GM18519 (cell line): ENCODE results near the gene SYTL3.
"Not testable (repeated sequence)": the region's sequence is repeated elsewhere in the genome, so short reads cannot be mapped to it uniquely, and the experiment has no call there.

Source experiments
- ATAC-seq: cut with Tn5 transposase; IDR thresholded peaks from one replicate; pipeline ENCODE4 v1.9.1; 2021; ENCODE audit warnings: mild to moderate bottlenecking, moderate library complexity; ENCODE audit not compliant: unreplicated experiment, low FRiP score

SYTL3 gene, protein sequence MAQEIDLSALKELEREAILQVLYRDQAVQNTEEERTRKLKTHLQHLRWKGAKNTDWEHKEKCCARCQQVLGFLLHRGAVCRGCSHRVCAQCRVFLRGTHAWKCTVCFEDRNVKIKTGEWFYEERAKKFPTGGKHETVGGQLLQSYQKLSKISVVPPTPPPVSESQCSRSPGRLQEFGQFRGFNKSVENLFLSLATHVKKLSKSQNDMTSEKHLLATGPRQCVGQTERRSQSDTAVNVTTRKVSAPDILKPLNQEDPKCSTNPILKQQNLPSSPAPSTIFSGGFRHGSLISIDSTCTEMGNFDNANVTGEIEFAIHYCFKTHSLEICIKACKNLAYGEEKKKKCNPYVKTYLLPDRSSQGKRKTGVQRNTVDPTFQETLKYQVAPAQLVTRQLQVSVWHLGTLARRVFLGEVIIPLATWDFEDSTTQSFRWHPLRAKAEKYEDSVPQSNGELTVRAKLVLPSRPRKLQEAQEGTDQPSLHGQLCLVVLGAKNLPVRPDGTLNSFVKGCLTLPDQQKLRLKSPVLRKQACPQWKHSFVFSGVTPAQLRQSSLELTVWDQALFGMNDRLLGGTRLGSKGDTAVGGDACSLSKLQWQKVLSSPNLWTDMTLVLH

DNA sequence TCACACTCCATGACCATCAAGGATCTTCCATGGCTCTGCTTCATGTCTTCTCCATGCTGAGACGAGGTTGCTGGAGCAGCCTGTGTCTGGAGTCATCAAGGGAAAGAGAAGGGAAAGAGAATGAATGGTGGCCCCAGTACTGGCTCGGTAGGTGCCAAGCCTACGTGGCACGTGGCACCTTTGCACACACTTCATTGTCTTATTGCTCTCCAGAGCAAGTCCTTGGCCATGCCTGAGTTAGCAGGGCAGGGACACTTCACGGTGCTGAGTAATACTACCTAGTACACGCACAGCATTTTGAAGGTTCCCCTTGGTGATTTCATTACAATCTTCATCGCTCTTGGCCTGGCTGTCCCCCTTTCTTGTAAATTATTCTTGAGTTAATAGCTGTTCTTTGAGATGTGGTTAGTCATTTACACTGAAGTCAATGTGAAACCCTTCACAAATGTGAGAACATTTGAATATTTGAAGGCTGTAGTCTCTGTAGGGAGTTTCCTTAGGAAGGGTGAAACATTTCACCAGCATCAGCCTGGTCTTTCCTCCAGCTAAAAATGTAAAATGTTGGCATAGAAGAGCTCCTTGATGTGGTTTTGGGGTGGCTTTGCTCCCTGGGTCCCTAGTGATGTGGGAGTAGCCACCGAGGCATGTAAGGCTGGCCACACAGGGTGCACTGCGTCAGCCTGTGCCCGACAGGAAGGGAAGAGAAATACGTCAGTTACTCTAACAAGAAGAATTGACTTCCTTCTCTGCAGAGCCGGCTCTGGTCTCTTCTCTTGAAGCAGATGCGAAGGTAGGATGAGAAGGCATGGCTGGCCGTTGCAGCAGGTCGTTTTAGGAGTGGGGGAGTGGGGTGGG, at the start of gene SYTL3:
TSS of gene SYTL3 (plus strand) at position 766 of the 855 bp plus-strand sequence. CDS start 13,215 bp downstream, outside the sequence.
- ATAC-seq, result peak; percentile 33

DNA sequence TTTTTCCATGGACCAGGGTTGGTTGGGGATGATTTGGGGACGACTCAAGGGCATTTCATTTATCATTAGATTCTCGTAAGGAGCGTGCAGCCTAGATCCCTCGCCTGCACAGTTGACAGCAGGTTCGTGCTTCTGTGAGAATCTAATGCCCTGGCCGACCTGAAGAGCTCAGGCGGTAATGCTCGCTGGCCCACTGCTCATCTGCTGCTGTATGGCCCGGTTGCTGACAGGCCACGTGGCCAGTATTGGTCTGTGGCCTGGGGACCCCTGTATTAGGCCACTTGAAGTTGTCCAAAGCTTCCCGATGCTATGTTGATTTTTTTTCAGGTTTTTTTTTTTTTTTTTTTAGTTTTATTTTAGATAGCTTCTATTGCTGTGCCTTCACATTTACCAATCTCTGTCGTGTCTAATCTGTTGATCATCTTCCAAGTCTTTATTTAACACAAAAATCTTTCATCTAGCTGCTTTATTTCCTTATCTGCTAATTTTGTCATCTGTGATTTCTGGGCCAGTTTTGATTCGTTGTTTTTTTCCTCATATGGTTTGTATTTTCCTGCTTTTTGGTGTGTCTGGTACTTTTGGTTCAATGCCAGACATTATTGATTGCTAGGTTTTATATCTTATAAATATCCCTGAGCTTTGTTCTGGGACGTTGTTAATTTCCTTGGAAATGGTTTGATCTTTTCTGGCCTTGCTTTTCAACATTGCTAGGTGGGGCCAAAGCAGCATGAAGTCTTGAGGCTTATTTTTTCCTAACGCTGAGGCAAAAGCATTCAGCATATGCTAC, 46.4 kb upstream of the SYTL3 start:
- no peak for ATAC-seq

DNA sequence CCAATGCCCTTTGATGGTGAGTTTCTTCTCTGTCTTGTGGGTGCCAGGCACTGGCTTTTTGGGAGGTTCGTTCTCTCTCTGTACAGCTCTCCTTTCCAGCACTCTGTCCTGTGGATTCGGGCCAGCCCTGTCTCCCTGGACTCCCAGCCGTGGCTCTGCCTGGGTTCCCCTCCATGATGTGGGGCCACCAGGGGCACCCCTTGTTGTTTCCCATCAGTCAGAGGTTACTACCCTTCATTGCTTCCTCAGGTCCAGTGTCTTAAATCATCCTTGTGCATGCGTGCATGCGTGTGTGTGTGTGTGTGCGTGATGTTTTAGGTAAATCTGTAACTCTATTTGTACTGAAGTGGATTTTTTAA, 45.8 kb upstream of the SYTL3 start:
- no peak for ATAC-seq

DNA sequence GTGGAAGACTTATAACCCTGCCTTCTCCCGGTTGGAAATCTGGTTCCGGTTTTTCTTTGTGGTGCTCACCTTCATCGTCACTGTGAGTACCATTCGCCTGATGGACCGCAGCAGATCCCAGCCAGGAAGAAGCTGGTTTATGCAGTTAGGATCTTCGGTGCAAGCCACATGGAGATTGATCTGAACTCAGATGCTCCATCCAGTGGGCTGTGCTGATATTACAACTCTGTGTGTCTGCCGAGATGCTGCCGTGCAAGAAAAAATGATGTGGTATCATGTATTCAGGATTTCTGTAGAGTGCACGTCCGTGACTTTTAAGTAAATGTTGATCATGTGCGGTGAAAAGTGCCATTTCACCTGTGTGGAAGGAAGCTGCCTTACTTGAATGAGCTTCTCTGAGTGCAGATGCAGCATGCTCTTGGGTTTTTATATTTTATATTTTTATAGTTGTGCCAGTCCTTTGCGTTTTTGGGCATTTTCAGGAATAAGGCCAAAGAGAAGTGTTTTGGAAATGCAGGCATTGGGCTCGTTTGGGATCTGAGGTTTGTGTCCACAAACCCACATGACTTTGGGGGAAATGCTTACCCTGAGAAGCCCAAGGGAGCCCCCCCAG, 44.5 kb upstream of the SYTL3 start:
- ATAC-seq, result no peak

DNA sequence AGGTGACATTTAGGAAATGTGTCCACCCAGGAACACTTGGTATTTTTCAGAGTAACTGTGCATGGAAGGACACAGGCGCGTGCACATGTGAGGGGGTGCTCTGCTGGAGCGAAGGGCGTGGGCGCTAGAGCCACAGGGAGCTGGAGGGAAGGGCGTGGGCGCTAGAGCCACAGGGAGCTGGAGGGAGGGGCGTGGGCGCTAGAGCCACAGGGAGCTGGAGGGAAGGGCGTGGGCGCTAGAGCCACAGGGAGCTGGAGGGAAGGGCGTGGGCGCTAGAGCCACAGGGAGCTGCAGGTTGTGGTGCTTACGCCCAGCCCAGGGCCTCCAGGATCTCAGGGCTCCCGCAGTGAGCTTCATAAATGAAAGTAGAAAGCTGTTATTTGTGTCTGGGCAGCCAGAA, 43.8 kb upstream of the SYTL3 start:
- not testable (repeated sequence) for ATAC-seq

DNA sequence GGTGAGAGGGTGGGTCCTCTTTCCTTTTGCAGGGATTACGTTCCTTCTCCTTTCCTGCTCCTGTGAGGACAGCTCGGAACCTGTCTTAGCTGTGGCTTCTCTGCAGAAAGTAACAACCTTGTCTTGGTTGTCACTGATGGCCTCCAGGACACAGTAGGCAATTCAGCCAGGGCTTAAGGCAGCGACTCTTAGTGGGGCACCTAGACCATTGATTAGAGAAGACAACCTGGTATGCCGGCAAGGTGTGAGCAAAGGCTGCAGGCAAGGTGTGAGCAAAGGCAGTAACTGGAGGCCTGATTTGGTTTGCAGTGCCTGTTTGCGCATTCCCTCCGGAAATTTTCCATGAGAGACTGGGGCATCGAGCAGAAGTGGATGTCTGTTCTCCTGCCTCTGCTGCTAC, 42.9 kb upstream of the SYTL3 start:
- no peak for ATAC-seq

DNA sequence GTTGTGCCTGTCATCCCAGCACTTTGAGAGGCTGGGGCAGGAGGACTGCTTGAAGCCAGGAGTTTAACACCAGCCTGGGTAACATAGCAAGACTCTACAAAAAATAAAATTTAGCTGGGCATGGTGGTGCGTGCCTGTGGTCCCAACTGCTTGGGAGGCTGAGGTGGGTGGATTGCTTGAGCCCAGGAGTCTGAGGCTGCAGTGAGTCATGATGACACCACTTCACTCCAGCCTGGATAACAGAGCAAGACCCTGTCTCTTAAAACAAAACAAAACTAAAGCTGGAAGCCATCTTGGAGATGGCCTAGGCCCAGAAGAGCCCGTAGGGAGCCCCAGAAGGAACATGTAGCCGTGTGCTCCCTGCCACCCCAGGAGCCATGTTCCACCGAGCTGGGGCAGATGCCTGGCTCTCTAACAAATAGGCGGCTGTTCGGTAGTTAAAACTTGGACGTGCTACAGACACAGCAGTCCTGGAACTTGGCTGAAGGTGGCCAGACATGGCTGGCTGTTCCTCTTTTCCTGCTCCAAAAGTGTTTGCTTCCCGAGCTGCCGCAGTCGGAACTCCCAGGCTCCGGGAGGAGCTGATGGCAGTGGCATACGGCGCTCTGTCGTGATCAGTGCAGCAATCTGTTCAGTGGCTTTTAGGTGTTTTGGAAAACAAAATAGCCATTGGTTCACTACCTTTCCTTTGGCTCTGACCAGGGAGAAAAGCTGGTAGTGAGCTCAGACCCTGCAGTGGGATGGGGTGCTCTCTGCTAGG, 42.3 kb upstream of the SYTL3 start:
- ATAC-seq, result no peak

DNA sequence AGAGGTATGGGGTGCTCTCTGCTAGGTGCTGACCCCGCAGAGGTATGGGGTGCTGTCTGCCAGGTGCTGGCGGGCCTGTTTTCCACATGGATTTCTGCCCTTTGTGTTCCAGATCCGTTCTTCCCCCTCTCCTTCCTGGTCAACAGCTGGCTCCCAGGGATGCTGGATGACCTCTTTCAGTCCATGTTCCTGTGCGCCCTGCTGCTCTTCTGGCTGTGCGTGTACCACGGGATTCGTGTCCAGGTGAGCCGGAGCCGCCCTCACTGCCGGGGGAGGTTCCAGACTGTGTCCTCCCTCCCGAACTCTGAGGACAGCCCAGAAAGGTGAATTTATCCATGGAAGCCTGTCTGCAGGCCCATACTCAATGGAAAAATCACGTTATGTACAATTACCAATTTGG, 41.6 kb upstream of the SYTL3 start:
- no peak for ATAC-seq

DNA sequence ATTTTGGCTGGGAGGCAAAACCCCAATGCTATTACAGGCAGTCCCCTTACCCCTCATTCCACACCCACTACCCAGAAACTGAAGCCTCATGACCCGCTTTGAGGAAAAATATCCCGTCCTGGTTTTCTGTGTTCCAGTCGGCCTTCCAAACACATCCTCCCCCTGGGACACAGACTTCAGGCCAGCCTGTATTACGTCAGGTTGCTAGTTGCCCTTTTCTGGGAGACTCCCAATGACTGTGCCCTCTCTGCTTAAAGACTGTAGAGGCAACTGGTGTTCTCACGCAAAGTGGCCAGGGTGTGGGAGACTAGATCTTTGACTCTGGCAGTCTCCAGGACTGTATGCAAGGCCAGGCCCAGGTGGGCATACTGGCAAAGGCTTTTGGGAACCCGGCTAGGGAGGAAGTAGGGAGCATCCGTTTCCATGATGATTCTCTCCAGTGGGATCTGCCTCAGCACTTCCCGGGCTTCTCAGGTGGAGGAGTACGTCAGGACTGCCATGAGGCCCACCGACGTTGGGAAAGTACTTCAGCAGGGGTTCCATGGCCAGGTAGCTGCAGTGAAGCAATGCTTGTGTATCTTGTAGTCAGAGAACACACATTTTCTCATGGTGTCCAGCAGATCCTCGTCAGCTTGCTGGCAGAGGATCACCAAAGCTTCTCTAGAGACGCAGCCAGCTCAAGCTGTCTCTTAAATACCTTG, 40.2 kb upstream of the SYTL3 start:
- ATAC-seq, result no peak

DNA sequence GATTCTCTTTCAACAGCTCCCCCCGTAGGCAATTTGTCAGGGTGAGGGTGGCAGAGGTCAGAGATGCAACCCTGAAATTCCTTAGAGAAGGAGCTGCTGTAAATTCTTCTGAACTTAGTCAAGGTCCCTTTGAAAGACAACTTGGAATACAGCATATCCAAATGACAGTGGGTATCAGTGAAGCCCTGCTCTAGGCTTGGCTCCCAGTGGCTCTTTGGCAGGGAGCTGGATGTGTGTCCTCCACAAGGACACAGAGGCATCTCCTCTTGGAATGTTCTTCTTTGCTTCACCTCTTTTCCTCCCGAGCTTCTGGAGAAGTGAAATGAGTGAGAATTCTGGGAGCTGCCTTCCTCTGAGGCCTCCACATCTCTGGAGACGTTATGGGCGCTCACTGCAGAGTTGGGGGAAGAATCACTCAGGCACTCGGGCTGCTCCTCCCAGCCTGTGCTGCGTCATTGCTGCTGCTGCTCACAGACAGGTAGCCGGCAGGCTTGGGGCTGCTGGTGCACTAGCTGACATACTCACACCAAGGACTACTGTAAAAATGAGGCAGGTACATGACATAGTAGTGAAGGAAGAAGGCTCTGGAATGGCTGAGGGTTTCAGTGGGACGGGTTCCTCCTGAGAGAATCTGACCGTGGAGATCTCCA, 39.4 kb upstream of the SYTL3 start:
- no peak for ATAC-seq

DNA sequence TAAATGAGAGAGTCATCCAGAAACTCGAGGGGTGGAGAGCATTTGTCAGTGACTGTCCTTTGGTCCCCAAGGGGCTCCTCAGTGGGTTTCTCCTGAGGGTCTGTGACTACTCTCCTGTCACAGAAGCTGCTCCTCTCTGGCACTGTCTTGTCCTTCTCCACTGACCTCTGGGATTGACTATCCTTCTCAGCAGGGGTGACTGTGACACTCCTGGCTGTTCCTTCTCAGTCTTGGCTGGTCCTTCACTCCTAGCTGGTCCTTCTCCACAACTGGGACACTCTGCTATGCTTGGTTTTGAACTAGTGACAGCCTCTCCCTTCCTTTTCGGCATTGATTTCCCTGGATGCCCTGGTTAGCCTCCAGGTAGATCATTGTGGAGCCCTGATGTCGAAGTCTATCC, 38.8 kb upstream of the SYTL3 start:
- no peak for ATAC-seq

DNA sequence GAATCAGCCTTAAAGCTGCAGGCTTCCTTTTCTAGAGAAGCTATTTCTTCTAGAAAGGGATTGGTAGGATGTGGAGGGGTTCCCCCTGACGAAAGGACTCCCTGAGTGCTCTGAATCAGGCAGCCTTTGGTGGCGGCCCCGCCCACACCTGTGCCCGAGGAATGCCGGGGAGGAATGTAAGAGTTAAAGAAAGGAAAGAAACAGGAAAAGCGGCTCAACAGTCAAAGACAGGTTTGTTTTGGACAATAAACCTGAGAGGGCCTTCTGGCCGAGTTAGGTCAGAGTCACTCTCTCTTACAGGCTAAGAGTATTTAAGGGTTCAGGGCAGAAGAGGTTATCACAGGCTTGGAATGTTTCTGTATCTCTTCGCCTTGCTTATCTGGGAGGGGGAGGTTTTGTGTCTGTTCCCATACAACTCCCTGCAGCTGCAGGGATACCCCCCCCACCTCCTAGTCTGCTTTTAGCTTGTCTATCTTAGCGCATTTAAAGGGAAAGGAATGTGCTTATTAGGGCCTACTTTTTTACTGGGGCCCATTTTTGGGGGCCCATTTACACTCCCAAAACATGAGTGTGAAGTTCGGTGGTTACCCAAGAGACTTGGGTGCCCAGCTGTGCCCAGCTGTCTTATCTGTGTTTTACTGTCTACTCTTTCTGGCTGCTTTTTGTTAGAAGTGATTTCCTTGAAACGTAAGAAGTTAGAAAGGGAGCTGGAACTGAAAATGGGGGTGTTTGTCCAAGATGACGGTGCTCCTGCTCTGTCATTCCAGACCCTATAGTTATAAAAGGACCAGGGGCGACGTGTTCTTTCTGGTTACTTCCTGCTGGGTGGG, 38.1 kb upstream of the SYTL3 start:
- no peak for ATAC-seq

DNA sequence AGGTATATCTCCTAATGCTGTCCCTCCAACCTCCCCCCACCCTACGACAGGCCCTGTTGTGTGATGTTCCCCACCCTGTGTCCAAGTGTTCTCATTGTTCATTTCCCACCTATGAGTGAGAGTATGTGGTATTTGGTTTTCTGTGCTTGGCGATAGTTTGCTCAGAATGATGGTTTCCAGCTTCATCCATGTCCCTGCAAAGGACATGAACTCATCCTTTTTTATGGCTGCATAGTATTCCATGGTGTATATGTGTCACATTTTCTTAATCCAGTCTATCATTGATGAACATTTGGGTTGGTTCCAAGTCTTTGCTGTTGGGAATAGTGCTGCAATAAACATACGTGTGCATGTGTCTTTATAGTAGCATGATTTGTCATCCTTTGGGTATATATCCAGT, 35.2 kb upstream of the SYTL3 start:
- not testable (repeated sequence) for ATAC-seq

DNA sequence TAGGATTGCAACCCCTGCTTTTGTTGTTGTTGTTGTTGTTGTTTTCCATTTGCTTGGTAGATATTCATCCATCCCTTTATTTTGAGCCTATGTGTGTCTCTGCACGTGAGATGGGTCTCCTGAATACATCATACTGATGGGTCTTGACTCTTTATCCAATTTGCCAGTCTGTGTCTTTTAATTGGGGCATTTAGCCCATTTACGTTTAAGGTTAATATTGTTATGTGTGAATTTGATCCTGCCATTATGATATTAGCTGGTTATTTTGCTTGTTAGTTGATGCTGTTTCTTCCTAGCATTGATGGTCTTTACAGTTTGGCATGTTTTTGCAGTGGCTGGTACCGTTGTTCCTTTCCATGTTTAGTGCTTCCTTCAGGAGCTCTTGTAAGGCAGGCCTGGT, 31.6 kb upstream of the SYTL3 start:
- not testable (repeated sequence) for ATAC-seq

DNA sequence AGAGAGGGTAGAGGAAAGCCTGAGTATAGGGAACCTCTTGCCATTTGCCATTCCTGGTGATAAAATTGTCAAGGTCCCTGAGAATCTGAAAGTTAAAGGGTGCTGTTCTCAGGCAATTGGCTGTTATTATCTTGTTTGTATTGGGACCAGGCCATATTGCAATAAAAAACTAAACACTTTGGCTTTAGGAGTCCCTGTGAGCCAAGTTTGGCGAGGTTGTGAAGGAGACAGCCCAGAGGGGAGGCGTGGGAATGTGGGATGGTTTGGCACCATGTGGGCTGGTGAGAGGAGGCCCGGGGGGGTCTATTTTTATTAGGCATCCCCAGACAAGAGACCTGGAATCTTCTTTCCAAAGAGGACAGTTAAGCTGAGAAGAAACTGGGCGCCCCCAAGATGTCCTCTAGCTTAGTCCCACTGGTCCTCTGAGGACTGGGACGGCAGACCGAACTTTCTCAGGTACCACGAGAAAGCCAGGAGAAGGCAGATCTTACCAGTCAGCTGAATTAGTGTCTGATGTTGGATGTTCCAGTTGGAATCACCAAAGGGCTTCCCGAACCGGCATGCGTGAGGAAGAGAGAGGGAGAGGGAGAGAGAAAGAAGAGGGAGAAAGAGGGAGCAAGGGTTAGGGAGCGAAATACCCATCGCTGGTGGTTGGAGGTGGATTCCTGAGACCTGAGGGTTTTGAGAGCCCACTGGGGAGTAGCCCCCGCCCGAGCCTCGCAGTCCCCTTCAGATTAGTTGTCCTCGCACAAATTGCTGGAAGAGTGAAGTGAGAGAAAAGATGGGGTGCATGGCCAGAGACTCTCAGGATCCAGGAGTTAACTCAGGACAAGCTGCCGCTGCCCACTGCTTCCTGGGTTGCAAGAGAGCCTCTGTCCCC, 29.7 kb upstream of the SYTL3 start:
- no peak for ATAC-seq

DNA sequence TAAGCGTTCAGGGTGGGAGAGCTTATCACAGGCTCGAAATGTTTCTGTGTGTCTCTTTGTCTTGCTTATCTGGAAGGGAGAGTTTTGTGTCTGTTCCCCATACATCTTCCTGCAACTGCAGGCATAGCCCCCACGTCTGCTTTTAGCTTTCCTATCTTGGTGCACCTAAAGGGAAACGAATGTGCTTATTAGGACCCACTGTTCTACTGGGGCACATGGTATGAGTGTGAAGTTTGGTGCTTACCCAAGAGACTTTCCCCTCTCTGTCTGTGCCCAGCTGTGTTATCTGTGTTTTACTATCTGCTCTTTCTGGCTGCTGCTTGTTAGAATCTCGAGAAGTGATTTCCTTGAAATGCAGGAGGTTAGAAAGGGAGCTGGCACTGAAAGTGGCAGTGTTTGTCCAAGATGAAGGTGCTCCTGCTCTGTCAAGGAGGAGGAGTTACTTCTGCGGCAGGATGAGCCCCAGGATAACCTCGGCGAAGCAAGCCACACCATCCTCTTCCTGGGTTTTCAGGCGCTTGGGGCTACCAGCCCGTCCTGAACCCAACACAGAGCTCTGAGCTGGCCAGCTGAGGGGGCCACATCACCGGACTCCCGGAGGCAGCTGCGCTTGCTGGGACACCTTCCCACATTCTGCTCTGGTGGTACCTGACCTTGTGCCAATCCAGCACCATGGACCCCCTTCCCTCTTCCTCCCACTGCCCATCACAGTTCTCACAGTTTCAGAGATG, 28.7 kb upstream of the SYTL3 start:
- ATAC-seq, result no peak
